GM18873 (cell line): ENCODE measurements around the gene LMNTD2.
A peak's percentile ranks its signal among the peaks of the same experiment; 100 is the strongest.

ENCODE experiments used
- ATAC-seq: cut with Tn5 transposase; IDR thresholded peaks from one replicate; pipeline ENCODE4 v1.9.1; 2021; ENCODE audit warnings: mild to moderate bottlenecking, moderate library complexity, moderate number of reproducible peaks; ENCODE audit not compliant: unreplicated experiment, low FRiP score

LMNTD2 gene

GRCh38 chr11:568306-569157 lies 8.0 kb upstream of the LMNTD2 start:
- peak; percentile 73 for ATAC-seq

- ATAC-seq = no peak
These were observed 7.2 kb upstream of the LMNTD2 start for GRCh38 chr11:567629-568292.

- no peak for ATAC-seq
These were observed 6.6 kb upstream of the LMNTD2 start for GRCh38 chr11:567011-567628.

GRCh38 chr11:565921-566509 lies 5.5 kb upstream of the LMNTD2 start:
- ATAC-seq = no peak

- ATAC-seq = no peak
These were observed 3.5 kb upstream of the LMNTD2 start for GRCh38 chr11:563812-564578.

- no peak for ATAC-seq
These were observed 2.7 kb upstream of the LMNTD2 start for GRCh38 chr11:563066-563811.

- no peak for ATAC-seq
These were observed 1.6 kb upstream of the LMNTD2 start for GRCh38 chr11:562046-562645.

GRCh38 chr11:561148-562003 lies 838 bp upstream of the LMNTD2 start:
- ATAC-seq = no peak

- ATAC-seq = no peak
These were observed 730 bp downstream of the LMNTD2 start for GRCh38 chr11:559712-560304.

- ATAC-seq = no peak
These were observed 1.4 kb downstream of the LMNTD2 start for GRCh38 chr11:559020-559620.

- no peak for ATAC-seq
These were observed 2.0 kb downstream of the LMNTD2 start for GRCh38 chr11:558503-558902.

- no peak for ATAC-seq
These were observed 3.0 kb downstream of the LMNTD2 start for GRCh38 chr11:557328-558132.

GRCh38 chr11:556662-557256 lies 3.8 kb downstream of the LMNTD2 start:
- ATAC-seq = no peak

- ATAC-seq = no peak
These were observed 4.5 kb downstream of the LMNTD2 start for GRCh38 chr11:555780-556661.

- no peak for ATAC-seq
These were observed 5.2 kb downstream of the LMNTD2 start for GRCh38 chr11:555227-555779.
